Fibroblast of pulmonary artery (primary cell): Measurements from ENCODE around the gene TBC1D2B.

Source experiments
- DNase-seq: peaks from one replicate; pipeline ENCODE4 v3.0.0-alpha.2; 2010; ENCODE audit warnings: low read depth
- H3K4me3 ChIP-seq: replicated peaks from 2 replicates; pipeline ENCODE4 v1.5.1; 2011; ENCODE audit warnings: low read depth, mild to moderate bottlenecking, control low read depth, low read length, moderate library complexity
- CTCF ChIP-seq: IDR thresholded peaks from 2 replicates; pipeline ENCODE4 v1.5.1; 2011; ENCODE audit warnings: mild to moderate bottlenecking, control low read depth, low read length, inconsistent platforms; ENCODE audit errors: missing control alignments

Gene TBC1D2B

DNA sequence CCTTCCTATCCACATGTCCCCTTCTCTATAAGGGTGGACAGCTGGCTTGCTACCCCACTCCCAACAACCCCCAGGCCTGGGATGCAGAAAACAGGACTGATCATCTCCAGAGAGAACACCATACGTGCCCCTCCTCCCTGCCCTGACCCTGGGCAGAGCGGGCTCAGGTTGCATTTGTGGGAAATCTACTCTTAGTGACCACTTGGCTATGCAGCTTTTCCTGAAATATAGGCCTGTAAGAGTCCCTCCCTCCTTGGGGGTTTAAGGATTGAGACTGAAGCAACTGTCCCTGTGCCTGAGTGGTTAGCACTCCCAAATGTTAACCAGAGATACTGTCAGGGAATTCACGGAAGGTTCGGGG is 26.6 kb upstream of the TBC1D2B start:
- no peak overlapping the region for H3K4me3 ChIP-seq
- no peak for DNase-seq
- TF ChIP-seq CTCF = no peak

DNA sequence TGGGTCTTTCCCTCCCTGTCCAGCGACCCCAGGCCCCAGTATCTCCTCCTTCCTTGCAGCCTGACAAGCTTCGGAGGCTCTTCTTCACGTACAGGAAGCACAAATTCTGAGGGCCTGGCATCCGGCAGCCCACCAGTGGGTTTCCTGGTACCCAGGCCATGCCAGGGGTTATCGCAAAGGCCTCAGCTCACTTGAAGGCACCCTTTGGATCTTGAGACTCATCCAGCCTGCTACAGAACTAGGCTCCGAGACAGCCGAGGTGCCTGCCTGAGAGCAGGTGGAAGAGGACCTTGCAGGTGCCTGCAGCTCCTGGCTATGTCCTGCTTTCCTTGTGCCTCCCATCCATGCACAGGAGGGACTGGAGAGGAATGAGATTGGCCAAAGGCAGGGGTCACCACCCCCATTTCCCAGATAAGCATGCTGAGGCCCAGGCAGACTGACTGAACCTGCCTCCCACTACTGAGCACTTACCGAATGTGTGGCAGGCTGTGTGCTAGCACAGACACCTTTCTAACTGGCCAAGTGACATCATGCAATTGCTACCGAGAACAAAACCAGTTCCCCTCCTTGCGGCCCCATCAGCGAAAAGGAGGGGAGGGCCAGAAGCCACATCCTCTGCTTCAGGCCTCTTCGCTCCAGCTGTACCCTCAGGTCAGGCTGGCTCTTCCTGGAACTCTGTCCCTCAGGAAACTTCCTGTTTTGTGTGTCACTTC is 26.1 kb upstream of the TBC1D2B start:
- H3K4me3 ChIP-seq = no peak overlapping the region
- DNase-seq = no peak
- no peak for TF ChIP-seq CTCF

- TF ChIP-seq CTCF = no peak
- DNase-seq = no peak
- no peak overlapping the region for H3K4me3 ChIP-seq
These were observed 25.2 kb upstream of the TBC1D2B start for GRCh38 chr15:78102741-78103140.

- H3K4me3 ChIP-seq = no peak overlapping the region
- no peak for DNase-seq
- no peak for TF ChIP-seq CTCF
These were observed 24.7 kb upstream of the TBC1D2B start for GRCh38 chr15:78102211-78102610.

DNA sequence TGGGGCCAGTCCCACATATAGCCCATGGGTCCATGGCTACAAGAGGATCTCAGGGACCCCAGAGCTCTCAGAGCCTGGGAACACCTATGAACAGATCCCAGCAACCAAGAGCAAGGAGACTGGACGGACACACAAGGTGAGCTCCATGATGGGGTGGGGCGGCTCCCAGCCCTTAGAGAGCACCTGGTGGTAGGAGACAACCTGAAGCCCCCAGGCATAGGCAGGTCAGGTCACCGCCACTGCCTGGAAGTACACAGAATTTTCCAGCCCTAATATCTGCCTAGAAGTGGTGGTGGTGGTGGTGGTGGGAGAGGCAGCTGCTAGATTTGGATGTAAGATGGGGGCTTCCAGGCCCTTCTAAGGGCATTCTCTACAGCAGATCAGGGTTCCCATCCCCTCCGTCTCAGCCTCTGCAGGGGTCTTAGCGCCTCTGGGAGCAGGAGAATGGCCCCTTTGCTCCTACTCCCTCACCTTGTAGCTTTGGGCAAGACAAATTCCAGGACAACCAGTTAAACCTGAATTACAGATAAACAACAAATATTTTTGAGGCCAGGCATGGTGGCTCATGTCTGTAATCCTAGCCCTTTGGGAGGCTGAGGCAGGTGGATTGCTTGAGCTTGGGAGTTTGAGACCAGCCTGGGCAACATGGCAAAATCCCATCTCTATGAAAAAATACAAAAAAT is 24.1 kb upstream of the TBC1D2B start:
- no peak for TF ChIP-seq CTCF
- no peak overlapping the region for H3K4me3 ChIP-seq
- no peak for DNase-seq

DNA sequence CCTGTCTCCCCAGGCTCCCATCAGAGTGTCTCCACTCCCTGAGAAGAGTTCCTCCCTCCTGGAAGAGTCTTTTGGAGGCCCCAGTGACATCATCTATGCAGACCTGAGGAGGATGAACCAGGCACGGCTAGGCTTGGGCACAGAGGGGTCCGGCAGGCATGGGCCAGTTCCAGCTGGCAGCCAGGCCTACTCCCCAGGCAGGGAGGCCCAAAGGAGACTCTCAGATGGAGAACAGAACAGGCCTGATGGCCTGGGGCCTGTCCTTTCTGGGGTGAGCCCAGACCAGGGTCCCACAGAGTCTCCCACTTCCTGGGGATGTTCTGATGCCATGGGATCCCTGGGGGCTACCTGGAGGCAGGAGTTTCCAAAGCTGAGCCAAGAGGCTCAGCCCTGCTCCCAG is 23.4 kb upstream of the TBC1D2B start:
- no peak for DNase-seq
- no peak for TF ChIP-seq CTCF
- no peak overlapping the region for H3K4me3 ChIP-seq

GRCh38 chr15:78098131-78098755 is 20.7 kb upstream of the TBC1D2B start:
- no peak for DNase-seq
- no peak overlapping the region for H3K4me3 ChIP-seq
- TF ChIP-seq CTCF = no peak
